BJ (cell line): ENCODE results near the gene SMARCC2. TPM values are rescaled to one million over a fixed set of nuclear protein-coding genes. Genes with fewer than 3 reads are reported as not detected.

ENCODE experiments used
- CTCF ChIA-PET: fragments of 350-600 bp; formaldehyde crosslinking; extraction: SDS; loops from one replicate; lab custom pipeline; 2021; ENCODE audit warnings: antibody characterized with exemption, inconsistent platforms; lab: Yijun Ruan, JAX
- POLR2A ChIA-PET: fragments of 300-600 bp; sonication (Branson Sonifier 250); formaldehyde crosslinking; extraction: SDS; loops from one replicate; lab custom pipeline; 2021; ENCODE audit warnings: antibody characterized with exemption; lab: Charles Lee
- DNase-seq: peaks from one replicate; pipeline ENCODE4 v3.0.0-alpha.2; 2011; ENCODE audit warnings: low read depth
- H3K27me3 ChIP-seq: 2 replicates; pipeline ENCODE4 v1.6.0; 2011; ENCODE audit warnings: low read length; ENCODE audit not compliant: control insufficient read depth, insufficient read depth
- H3K36me3 ChIP-seq: 2 replicates; pipeline ENCODE4 v1.5.1; 2011; ENCODE audit warnings: low read length; ENCODE audit not compliant: control insufficient read depth, insufficient read depth
- H3K4me3 ChIP-seq: 2 replicates; pipeline ENCODE4 v1.5.1; 2011; ENCODE audit warnings: low read depth, mild to moderate bottlenecking, control low read depth, low read length
- CTCF ChIP-seq: IDR thresholded peaks from 2 replicates; pipeline ENCODE4 v1.5.1; 2011; ENCODE audit warnings: low read depth, mild to moderate bottlenecking, control low read depth, inconsistent platforms, low read length, moderate library complexity; ENCODE audit not compliant: insufficient read depth
- polyA plus RNA-seq: library from polyadenylated mRNA; depleted of rRNA; stranded (reverse); fragments of >200 nt; gene quantifications from 2 replicates; pipeline ENCODE4 v1.2.3, GENCODE V29; 2011

The SMARCC2 gene
- polyA plus RNA-seq, 1 experiment, result 60.7 TPM

- Histone ChIP-seq H3K36me3 (peaks cover 29% of the 10 kb centered on the region), H3K27me3 (no peaks in the 10 kb centered on the region), H3K4me3 (no peak overlapping the region)
- ChIA-PET POLR2A (no interaction called here), CTCF (interaction anchor here (1.3 to 5.4 kb wide), 2 partner anchors 11 to 58 kb away, joined by 3 to 70 read pairs; partner anchors contain the start of gene SMARCC2)
- no peak for DNase-seq
- TF ChIP-seq CTCF, result no peak
These were observed 58.4 kb downstream of the SMARCC2 start for GRCh38 chr12:56130876-56131275.

- no peak for DNase-seq
- POLR2A ChIA-PET, result no interaction called here
These were observed 59.3 kb downstream of the SMARCC2 start for GRCh38 chr12:56129942-56130495.

GRCh38 chr12:56129206-56129941, 59.9 kb downstream of the SMARCC2 start:
- H3K36me3 ChIP-seq, result peaks cover 29% of the 10 kb centered on the region
- no peak for DNase-seq
- POLR2A ChIA-PET, result interaction anchor here (0.6 kb wide), 1 partner anchor 161 kb away, joined by 3 read pairs; no protein-coding TSS in a partner anchor
- CTCF ChIA-PET, result interaction anchor here (0.6 to 5.4 kb wide), 5 partner anchors 11 to 129 kb away, joined by 3 to 70 read pairs (median 3); partner anchors contain the start of genes ANKRD52, SMARCC2 and ZC3H10
- peak overlapping the region; percentile 90 for H3K4me3 ChIP-seq
- TF ChIP-seq CTCF, result no peak
- H3K27me3 ChIP-seq, result no peaks in the 10 kb centered on the region

More at GRCh38 chr12:56129942-56130495, 59.3 kb downstream of the SMARCC2 start:
- peaks cover 29% of the 10 kb centered on the region for H3K36me3 ChIP-seq
- CTCF ChIA-PET, result interaction anchor here (1.0 to 5.4 kb wide), 2 partner anchors 12 to 58 kb away, joined by 3 to 70 read pairs; partner anchors contain the start of gene SMARCC2
- no peak for TF ChIP-seq CTCF
- H3K4me3 ChIP-seq, result peak overlapping the region; percentile 90; the same call in 1 of the 2 replicates
- no peaks in the 10 kb centered on the region for H3K27me3 ChIP-seq

- Histone ChIP-seq H3K27me3 (no peaks in the 10 kb centered on the region), H3K36me3 (peaks cover 23% of the 10 kb centered on the region), H3K4me3 (peak overlapping the region; percentile 90)
- no peak for TF ChIP-seq CTCF
- POLR2A ChIA-PET, result interaction anchor here (0.6 to 0.8 kb wide), 2 partner anchors 25 to 160 kb away, joined by 3 to 4 read pairs; partner anchors contain the start of gene PA2G4
- no peak for DNase-seq
- CTCF ChIA-PET, result interaction anchor here (0.6 to 5.4 kb wide), 6 partner anchors 11 to 129 kb away, joined by 3 to 70 read pairs (median 6); partner anchors contain the start of genes ANKRD52, MYL6, SMARCC2 and ZC3H10
These were observed 60.5 kb downstream of the SMARCC2 start for GRCh38 chr12:56128670-56129205.
